Activated CD8-positive, alpha-beta memory T cell treated with anti-CD3 and anti-CD28 coated beads, Interleukin-2, amount 10 ng/mL, durations not matched to agents 7 days and 5 days (primary cell): Measurements from ENCODE around the gene IRF9. TPM values are rescaled to one million over a fixed set of nuclear protein-coding genes. Genes with fewer than 3 reads are reported as not detected.

Source experiments
- ATAC-seq: fragments of 150-1000 bp; cut with Tn5 transposase; one replicate; pipeline ENCODE4 v1.10.0; 2021; ENCODE audit warnings: moderate library complexity
- CTCF ChIA-PET: fragments of 350-600 bp; sonication (Branson Sonifier 250); formaldehyde crosslinking; loops from one replicate; lab custom pipeline; 2021; ENCODE audit warnings: antibody characterized with exemption; lab: Charles Lee
- DNase-seq: peaks from one replicate; pipeline ENCODE4 v3.0.0-alpha.2; 2020
- H3K27ac Mint-ChIP-seq: one replicate; pipeline ENCODE4 v1.8.0; 2021; ENCODE audit warnings: mild to moderate bottlenecking, mixed read lengths
- H3K27me3 Mint-ChIP-seq: one replicate; pipeline ENCODE4 v1.8.0; 2021; ENCODE audit warnings: mixed read lengths
- H3K36me3 Mint-ChIP-seq: one replicate; pipeline ENCODE4 v1.8.0; 2021; ENCODE audit warnings: mild to moderate bottlenecking, mixed read lengths
- H3K4me1 Mint-ChIP-seq: one replicate; pipeline ENCODE4 v1.8.0; 2021; ENCODE audit warnings: mixed read lengths
- H3K4me3 Mint-ChIP-seq: one replicate; pipeline ENCODE4 v1.8.0; 2021; ENCODE audit warnings: mild to moderate bottlenecking, moderate library complexity, mixed read lengths
- H3K9me3 Mint-ChIP-seq: one replicate; pipeline ENCODE4 v1.8.0; 2022; ENCODE audit warnings: low read depth, mixed read lengths
- total RNA-seq, 2 experiments: library from RNA; stranded (reverse); gene quantifications; one replicate each; pipeline ENCODE4 v1.2.3, GENCODE V29; 2021

Gene IRF9
- total RNA-seq, 2 experiments from 2014 or later = 238 to 295 TPM

DNA sequence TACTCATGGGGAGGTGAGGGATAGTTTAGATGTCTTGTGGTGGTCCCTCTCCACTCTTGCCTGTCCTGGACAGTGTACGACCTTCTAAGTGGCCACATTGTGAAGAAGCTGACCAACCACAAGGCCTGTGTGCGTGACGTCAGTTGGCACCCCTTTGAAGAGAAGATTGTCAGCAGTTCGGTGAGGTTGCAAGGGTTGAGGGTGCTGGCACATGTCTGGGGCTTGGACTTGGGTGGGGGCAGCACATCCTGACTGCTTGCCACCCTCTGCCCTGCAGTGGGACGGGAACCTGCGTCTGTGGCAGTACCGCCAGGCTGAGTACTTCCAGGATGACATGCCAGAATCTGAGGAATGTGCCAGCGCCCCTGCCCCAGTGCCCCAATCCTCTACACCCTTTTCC lies 38.2 kb upstream of the IRF9 start:
- Mint-ChIP-seq H3K9me3 (no peaks in the 10 kb centered on the region), H3K27me3 (no peaks in the 10 kb centered on the region), H3K27ac (no peak overlapping the region), H3K4me3 (no peak overlapping the region), H3K36me3 (peaks cover 37% of the 10 kb centered on the region), H3K4me1 (peaks cover 3% of the 10 kb centered on the region)
- CTCF ChIA-PET = interaction anchor here (1.2 kb wide), 1 partner anchor 14 kb away, joined by 5 read pairs; no protein-coding TSS in a partner anchor
- ATAC-seq (no peak), DNase-seq (no peak)

DNA sequence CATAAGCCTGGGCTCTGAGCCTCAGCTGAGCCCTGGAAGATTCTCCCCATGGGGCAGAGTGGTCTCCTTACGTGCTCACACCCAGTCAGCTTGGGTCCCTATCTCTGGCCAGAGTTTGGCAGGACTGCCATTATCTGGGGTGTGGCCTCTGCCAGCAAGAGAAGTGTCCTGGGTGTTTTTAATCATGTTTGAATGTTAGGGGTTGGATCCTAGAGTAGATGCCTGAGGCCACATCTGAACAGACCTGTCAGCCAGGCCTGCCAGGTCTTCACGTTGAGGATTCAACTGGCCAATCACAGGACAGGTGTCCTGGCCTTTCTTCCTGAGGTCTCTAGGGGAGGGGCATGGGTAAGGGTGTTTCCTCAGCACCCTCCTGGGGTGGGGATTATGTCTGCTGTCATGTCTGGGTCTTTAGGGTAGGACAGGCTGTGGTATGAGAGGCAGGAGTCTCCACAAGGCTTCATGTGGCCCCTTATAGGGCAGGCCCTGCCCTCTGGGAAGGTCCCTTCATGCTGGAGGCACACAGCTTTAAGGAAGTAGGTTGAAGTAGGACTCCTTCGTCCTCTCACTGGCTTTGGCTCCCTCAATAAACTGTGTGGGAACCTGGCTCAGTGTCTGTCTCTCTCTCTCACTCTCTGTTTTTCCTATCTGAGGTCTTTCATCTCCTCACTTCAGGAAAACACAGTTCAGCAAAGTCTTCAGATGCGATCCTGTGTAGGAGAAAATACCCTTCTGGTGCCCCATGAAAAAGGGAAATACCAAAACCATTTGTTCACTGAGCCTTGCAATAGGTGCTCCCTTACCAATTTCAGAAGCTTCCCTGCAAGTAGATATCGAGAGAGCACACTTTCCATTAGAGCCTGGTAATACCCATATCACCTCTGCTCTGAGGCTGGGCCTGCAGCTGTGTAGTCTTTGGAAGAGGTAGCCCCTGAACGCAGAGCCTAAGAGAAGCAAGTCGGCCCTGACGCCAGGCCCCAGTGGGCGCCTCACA lies 37.3 kb upstream of the IRF9 start:
- H3K36me3 Mint-ChIP-seq = peaks cover 30% of the 10 kb centered on the region
- H3K27me3 Mint-ChIP-seq = no peaks in the 10 kb centered on the region
- no peak for DNase-seq
- H3K4me3 Mint-ChIP-seq = no peak overlapping the region
- H3K9me3 Mint-ChIP-seq = no peaks in the 10 kb centered on the region
- no peak for ATAC-seq
- no peaks in the 10 kb centered on the region for H3K4me1 Mint-ChIP-seq
- H3K27ac Mint-ChIP-seq = no peak overlapping the region
- CTCF ChIA-PET = interaction anchor here (1.2 to 1.3 kb wide), 2 partner anchors 8 to 15 kb away, joined by 5 to 8 read pairs; partner anchors contain the start of genes DCAF11 and NRL

- H3K9me3 Mint-ChIP-seq = no peaks in the 10 kb centered on the region
- CTCF ChIA-PET = interaction anchor here (0.6 to 2.7 kb wide), 6 partner anchors 9 to 142 kb away, joined by 3 to 7 read pairs (median 4); partner anchors contain the start of genes IRF9, NRL and PSME1
- DNase-seq (no peak), ATAC-seq (no peak)
- H3K36me3 Mint-ChIP-seq = peaks cover 10% of the 10 kb centered on the region
- peaks cover 5% of the 10 kb centered on the region for H3K4me1 Mint-ChIP-seq
- H3K27ac Mint-ChIP-seq = no peak overlapping the region
- H3K4me3 Mint-ChIP-seq = no peak overlapping the region
- no peaks in the 10 kb centered on the region for H3K27me3 Mint-ChIP-seq
Measured at GRCh38 chr14:24126939-24127338, 34.1 kb upstream of the IRF9 start.

GRCh38 chr14:24127673-24128072 lies 33.4 kb upstream of the IRF9 start:
- CTCF ChIA-PET = interaction anchor here (1.1 to 2.1 kb wide), 3 partner anchors 8 to 19 kb away, joined by 3 to 6 read pairs (median 3); partner anchors contain the start of gene PSME1
- peaks cover 12% of the 10 kb centered on the region for H3K4me1 Mint-ChIP-seq
- DNase-seq (no peak), ATAC-seq (no peak)
- H3K36me3 Mint-ChIP-seq = peaks cover 7% of the 10 kb centered on the region
- H3K27me3 Mint-ChIP-seq = no peaks in the 10 kb centered on the region
- H3K9me3 Mint-ChIP-seq = no peaks in the 10 kb centered on the region
- H3K27ac Mint-ChIP-seq = no peak overlapping the region
- H3K4me3 Mint-ChIP-seq = no peak overlapping the region

GRCh38 chr14:24129410-24129998 lies 31.6 kb upstream of the IRF9 start:
- H3K36me3 Mint-ChIP-seq = peaks cover 1% of the 10 kb centered on the region
- no peak overlapping the region for H3K27ac Mint-ChIP-seq
- no peaks in the 10 kb centered on the region for H3K9me3 Mint-ChIP-seq
- no peak for ATAC-seq
- CTCF ChIA-PET = interaction anchor here (1.0 to 1.4 kb wide), 4 partner anchors 12 to 32 kb away, joined by 3 to 6 read pairs (median 4); partner anchors contain the start of genes DCAF11, IRF9 and NRL
- DNase-seq = no peak
- no peak overlapping the region for H3K4me3 Mint-ChIP-seq
- peaks cover 16% of the 10 kb centered on the region for H3K4me1 Mint-ChIP-seq
- H3K27me3 Mint-ChIP-seq = no peaks in the 10 kb centered on the region

DNA sequence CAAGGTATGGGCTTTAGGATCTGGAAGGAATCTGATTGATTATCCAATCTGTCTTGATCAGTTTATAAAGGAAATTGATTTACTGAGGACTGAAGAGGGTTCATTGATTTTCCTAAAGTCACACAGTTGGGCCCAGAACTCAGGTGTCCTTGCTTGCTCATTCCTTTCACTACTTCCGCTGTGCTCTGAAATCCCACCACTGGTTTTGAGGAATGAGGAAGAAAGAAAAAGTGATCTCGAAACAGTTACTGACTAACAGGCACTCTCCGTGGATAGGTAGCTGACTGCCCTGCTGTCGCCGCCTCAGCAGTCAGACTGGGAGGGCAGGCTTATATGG lies 30.7 kb upstream of the IRF9 start, which contains the start of gene FITM1:
FITM1 (plus strand) TSS at position 280 of the 337 bp plus-strand sequence. CDS start 905 bp downstream, outside the sequence.
- no peak for DNase-seq
- CTCF ChIA-PET = interaction anchor here (1.1 kb wide), 1 partner anchor 12 kb away, joined by 3 read pairs; no protein-coding TSS in a partner anchor
- H3K27me3 Mint-ChIP-seq = no peaks in the 10 kb centered on the region
- H3K4me3 Mint-ChIP-seq = no peak within 1 kb of the TSS
- peaks cover 20% of the 10 kb centered on the region for H3K4me1 Mint-ChIP-seq
- H3K27ac Mint-ChIP-seq = no peak within 1 kb of the TSS
- H3K9me3 Mint-ChIP-seq = no peaks in the 10 kb centered on the region
- peaks cover 1% of the 10 kb centered on the region for H3K36me3 Mint-ChIP-seq
- ATAC-seq = no peak

GRCh38 chr14:24130717-24131548 lies 30.1 kb upstream of the IRF9 start:
- Mint-ChIP-seq H3K4me1 (peaks cover 22% of the 10 kb centered on the region), H3K27me3 (no peaks in the 10 kb centered on the region), H3K4me3 (no peak overlapping the region), H3K9me3 (no peaks in the 10 kb centered on the region), H3K27ac (no peak overlapping the region), H3K36me3 (peaks cover 1% of the 10 kb centered on the region)
- CTCF ChIA-PET = interaction anchor here (1.1 kb wide), 1 partner anchor 13 kb away, joined by 3 read pairs; no protein-coding TSS in a partner anchor
- ATAC-seq (no peak), DNase-seq (no peak)

DNA sequence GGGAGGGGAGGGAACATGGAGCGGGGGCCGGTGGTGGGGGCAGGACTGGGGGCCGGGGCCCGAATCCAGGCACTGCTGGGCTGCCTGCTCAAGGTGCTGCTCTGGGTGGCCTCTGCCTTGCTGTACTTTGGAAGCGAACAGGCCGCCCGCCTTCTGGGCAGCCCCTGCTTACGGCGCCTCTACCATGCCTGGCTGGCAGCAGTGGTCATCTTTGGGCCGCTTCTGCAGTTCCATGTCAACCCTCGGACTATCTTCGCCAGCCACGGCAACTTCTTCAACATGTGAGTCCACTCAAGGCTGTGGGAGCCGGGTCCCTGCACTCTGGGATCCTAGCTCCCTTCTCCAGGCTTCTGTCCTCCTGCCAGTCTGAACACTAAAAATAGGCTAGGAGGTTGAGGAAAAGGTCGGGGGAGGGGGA lies 29.5 kb upstream of the IRF9 start:
- H3K27me3 Mint-ChIP-seq = no peaks in the 10 kb centered on the region
- DNase-seq = no peak
- H3K36me3 Mint-ChIP-seq = peaks cover 3% of the 10 kb centered on the region
- H3K4me1 Mint-ChIP-seq = peaks cover 22% of the 10 kb centered on the region
- CTCF ChIA-PET = interaction anchor here (1.1 kb wide), 1 partner anchor 14 kb away, joined by 3 read pairs; no protein-coding TSS in a partner anchor
- H3K27ac Mint-ChIP-seq = no peak overlapping the region
- H3K4me3 Mint-ChIP-seq = no peak overlapping the region
- H3K9me3 Mint-ChIP-seq = no peaks in the 10 kb centered on the region
- no peak for ATAC-seq

DNA sequence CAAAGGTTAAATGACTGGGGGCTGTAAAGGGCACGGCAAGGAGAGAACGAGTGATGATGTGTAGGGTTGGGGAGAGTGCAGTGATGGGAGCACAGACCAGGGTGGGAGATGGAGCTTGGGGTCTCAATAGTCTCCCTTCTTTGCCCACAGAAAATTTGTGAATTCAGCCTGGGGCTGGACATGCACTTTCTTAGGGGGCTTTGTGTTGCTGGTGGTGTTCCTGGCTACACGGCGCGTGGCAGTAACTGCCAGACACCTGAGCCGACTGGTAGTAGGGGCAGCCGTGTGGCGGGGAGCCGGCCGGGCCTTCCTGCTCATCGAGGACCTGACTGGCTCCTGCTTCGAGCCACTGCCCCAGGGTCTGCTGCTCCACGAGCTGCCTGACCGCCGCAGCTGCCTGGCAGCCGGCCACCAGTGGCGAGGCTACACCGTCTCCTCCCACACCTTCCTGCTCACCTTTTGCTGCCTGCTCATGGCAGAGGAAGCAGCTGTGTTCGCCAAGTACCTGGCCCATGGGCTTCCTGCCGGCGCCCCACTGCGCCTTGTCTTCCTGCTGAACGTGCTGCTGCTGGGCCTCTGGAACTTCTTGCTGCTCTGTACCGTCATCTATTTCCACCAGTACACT lies 28.9 kb upstream of the IRF9 start:
- Mint-ChIP-seq H3K36me3 (peaks cover 9% of the 10 kb centered on the region), H3K4me1 (peaks cover 28% of the 10 kb centered on the region), H3K9me3 (no peaks in the 10 kb centered on the region), H3K4me3 (no peak overlapping the region), H3K27me3 (no peaks in the 10 kb centered on the region), H3K27ac (peak overlapping the region; percentile 17)
- DNase-seq (no peak), ATAC-seq (no peak)
- CTCF ChIA-PET = interaction anchor here (1.0 kb wide), 1 partner anchor 12 kb away, joined by 3 read pairs; no protein-coding TSS in a partner anchor

DNA sequence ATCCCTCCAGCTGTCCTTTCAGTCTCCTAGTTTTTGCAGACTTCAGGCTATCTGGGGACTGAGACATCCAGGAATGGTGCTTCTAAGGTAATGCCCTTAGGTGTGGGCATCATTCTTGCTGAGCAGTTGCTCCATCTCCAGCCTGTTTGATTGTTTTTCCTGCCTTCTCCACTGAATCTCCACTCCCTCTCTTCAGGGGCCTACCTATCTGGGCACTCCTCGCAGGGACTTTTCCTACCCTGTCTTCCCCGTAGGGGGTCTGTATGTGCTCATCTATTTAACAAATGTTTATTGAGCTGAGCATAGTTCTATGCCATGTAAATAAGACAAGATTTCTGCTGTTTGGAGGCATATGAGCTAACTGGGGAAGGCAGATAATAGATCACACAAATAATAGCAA lies 28.1 kb upstream of the IRF9 start:
- CTCF ChIA-PET = interaction anchor here (0.7 to 1.8 kb wide), 7 partner anchors 8 to 75 kb away, joined by 3 to 5 read pairs (median 3); partner anchors contain the start of gene IRF9
- Mint-ChIP-seq H3K4me3 (no peak overlapping the region), H3K27me3 (no peaks in the 10 kb centered on the region), H3K27ac (no peak overlapping the region), H3K36me3 (peaks cover 16% of the 10 kb centered on the region), H3K4me1 (peaks cover 35% of the 10 kb centered on the region), H3K9me3 (no peaks in the 10 kb centered on the region)
- no peak for DNase-seq
- no peak for ATAC-seq

DNA sequence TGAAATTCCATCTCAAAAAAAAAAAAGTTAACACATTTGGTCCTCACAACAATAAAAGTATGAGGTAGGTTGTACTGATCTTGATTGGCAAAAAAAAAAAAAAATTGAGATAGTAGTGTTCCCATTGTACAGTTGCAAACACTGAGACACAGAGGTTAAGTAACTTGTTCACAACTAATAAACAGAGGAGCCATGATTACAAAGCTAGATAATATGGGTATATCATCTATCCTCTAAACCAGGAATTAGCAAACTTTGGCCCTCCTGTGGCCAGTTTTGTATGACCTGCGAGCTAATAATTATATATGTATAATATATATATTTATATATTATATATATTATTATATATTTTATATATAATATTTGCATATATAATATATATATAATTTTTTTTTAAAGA lies 27.3 kb upstream of the IRF9 start:
- DNase-seq (no peak), ATAC-seq (no peak)
- CTCF ChIA-PET = interaction anchor here (0.7 to 6.8 kb wide), 8 partner anchors 9 to 75 kb away, joined by 3 to 52 read pairs (median 4); partner anchors contain the start of genes DCAF11, IRF9 and NRL
- Mint-ChIP-seq H3K4me3 (no peak overlapping the region), H3K4me1 (peaks cover 43% of the 10 kb centered on the region), H3K36me3 (peaks cover 23% of the 10 kb centered on the region), H3K27me3 (no peaks in the 10 kb centered on the region), H3K9me3 (no peaks in the 10 kb centered on the region), H3K27ac (no peak overlapping the region)

DNA sequence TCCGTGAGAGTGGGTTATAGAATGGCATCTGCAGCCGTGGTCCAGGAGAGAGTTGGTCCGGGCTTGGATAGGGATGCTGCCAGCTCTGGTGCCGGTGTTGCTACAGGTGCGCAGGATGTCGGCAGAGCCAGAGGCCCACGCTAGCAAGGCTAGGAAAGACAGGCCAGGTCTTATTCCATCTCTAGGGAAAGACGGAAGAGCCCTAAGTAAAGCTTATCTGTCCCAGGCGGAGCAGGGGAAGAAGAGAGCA lies 25.6 kb upstream of the IRF9 start:
- Mint-ChIP-seq H3K4me1 (peaks cover 54% of the 10 kb centered on the region), H3K36me3 (peaks cover 39% of the 10 kb centered on the region), H3K9me3 (no peaks in the 10 kb centered on the region), H3K27me3 (no peaks in the 10 kb centered on the region), H3K4me3 (peak overlapping the region; percentile 91), H3K27ac (peak overlapping the region; percentile 85)
- CTCF ChIA-PET = interaction anchor here (0.8 to 7.3 kb wide), 11 partner anchors 8 to 198 kb away, joined by 3 to 69 read pairs (median 4); partner anchors contain the start of genes DCAF11, IRF9, MDP1 and NRL
- no peak for DNase-seq
- ATAC-seq = peak; percentile 1
